CD4-positive, alpha-beta T cell treated with Interleukin-2 at 100 ng/mL for 4 hours (primary cell): ENCODE measurements around the gene CTNNA2.

Experiments
- DNase-seq: peaks from one replicate; pipeline ENCODE4 v3.0.0-alpha.2; 2020; ENCODE audit warnings: low spot score

The CTNNA2 gene

DNA sequence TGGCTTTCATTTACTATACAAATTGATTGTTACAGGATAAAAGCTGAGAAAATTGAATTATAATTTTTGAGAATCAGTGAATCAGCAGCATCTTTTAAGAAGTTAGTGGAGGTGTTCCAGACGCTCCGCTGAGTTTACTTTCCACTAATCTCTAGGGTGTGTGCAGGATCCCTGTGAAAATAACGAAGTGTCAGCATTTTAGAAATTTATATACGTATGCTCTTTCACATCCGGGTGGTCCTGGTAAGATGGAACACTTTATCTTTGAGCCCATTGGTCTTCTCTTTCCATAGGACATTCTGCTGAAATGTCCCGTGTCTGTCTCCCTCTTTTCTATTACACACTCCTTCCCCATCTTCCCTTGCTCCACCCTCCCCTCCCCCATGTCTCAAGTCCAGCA is 1060.3 kb downstream of the CTNNA2 start:
- no peak for DNase-seq

DNA sequence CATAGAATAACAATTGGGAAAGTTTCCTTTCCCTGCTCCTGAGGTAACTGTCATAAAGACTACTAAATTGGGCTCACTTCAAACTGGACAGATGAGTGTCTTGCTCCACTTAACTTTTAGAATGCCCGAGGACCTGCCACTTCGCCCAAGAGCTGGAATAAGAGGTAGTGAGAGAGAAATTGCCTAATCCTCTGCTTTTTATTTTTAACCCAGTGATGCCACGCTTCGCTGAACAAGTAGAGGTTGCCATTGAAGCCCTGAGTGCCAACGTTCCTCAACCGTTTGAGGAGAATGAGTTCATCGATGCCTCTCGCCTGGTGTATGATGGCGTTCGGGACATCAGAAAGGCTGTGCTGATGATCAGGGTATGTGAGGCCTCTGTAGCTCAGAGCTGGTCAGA is 1061.1 kb downstream of the CTNNA2 start:
- no peak for DNase-seq

DNA sequence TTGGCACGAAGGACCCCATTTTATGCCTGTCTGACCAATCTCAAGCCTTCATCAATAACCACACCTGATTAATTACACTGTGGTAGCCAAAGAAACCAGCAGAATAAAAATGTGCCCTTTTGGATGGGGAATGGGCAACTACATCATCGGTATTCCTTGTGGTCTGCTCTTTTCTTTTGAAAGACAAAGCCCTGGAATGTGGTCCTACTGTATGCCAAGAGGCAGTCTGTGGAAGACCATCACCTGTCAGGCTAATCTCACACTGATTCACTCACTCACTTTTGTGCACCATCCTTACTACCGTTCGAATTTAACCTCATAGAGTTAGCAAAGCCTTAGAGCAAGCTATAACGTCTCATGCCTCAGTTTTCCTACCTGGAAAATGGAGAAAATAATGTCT is 1066.9 kb downstream of the CTNNA2 start:
- no peak for DNase-seq

DNA sequence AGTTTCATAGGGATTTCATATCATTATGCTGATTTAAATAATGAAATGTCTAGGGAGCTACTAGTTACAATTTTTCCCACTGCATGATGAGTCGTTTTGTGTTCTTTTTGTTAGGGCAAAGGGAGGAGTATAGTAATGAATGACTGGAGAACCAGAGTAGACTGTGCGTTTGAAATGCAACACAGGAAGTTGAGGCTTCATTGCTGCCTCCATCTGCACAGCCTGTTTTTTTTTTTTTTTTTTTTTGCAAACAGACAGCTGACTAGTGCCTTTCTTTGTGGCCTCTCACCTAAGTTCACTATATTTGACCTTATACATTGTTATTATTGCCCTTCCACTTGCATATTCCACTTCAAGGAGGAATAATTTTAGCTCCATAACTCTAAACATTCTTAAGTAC is 1078.4 kb downstream of the CTNNA2 start:
- DNase-seq: no peak

DNA sequence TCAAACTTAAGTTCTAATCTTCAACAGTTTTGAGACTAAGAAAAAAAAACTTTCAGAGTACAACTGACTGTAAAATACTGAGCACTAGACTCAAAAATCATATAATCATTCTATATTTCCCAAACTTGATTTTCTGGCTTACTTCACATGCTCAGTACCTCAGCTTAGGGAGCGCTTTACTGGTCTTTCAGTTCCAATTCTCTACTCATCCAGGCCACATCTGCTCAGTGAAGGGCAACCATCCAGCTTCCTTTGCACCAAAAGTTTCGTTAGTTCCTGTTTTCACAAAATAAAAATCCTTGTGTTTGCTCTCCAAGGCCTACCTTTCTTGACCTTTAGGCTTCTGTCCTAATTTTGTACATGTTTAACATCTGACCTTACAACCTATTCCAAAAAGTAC is 1079.3 kb downstream of the CTNNA2 start:
- DNase-seq: no peak

DNA sequence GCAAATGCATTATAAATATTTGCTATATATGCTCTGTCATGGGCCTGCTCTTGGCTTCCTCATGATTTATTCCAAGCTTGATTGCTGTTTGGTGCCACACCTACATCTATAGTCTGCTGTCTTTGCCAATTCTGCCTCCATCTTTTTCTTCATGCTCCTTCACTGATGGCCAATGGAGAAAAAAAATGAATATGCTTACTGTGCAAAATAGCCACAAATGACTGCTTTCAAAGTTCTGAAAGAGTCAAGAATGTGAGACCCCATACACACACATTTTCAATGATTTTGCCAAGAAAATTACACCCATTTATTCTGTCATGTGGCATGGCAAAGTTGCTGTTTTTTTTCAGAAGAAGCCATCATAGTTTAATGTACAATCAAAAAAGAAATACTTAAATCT is 1097.3 kb downstream of the CTNNA2 start:
- no peak for DNase-seq

DNA sequence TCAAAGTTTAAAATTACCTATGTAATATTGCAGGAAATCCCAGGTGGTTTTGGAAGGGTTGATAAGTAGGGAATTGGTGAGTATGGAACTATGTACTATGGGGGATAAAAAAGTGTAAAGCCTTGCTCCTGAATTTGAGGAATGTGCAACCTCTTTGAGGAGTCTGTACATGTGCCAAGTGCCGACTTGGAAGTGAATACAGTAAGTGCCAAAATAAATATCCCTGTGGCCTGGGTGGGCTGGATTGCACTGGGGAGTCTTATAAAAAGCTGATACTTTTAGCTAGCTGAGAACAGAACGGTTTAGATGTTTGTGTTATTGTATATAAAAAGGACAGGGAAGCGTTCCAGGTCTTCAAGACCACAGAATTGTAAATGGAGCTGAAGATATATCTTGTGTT is 1108.8 kb downstream of the CTNNA2 start:
- no peak for DNase-seq

DNA sequence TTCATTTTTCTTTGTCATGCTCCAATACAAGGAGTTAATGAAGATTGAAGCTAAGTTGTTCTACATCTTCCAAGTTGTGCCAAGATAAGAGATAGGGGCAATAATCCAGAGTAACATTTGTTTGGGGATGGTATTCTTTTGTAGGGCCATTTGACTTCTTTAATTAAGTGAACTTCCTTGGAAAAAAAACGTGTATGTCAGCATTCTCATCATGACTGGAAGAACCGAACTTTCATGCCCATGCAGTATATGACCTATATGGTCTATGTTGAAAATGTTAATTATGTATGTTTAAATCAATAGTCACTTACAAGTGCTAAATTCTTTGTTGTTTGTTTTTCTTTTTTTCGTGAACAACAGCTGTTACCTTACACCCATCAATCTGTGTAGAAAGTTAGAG is 1111.2 kb downstream of the CTNNA2 start:
- DNase-seq: no peak

DNA sequence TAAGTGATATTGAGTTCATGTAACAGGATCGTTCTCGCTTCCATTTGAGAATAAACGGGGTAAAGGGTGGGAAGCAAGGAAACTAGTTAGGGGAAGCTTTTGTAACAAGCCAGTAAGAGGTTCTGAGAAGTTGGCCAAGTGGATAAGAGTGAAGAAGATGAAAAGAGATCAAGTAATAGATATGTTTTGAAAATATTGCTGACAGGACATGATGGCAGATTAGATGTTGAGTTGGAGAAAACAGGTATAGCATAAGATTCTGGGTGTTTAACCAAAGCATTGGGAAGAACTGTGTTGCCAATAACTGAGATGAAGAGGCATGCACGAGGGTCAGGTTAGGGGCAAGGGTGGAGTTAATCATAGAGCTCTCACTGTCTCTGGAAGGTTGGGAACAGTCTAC is 1121.7 kb downstream of the CTNNA2 start:
- DNase-seq: no peak

DNA sequence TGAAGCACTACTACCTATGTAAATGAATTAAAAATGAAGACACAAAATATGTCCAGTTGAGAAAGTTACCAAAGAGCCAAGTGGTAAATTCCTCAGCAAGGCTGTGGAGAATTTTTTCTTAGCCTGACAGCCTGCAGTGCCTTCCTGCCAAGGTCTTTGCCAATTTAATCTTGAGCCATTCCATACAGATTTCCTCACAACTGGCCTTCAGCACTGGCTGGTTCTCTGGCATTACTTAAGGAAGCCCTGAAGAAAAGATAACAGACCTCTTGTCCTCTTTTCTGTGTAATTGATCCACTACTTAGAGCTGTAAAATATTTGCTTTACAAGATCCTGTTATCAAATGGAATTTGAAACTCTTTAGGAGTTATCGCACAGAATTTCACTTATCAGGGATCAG is 1125.9 kb downstream of the CTNNA2 start:
- no peak for DNase-seq

DNA sequence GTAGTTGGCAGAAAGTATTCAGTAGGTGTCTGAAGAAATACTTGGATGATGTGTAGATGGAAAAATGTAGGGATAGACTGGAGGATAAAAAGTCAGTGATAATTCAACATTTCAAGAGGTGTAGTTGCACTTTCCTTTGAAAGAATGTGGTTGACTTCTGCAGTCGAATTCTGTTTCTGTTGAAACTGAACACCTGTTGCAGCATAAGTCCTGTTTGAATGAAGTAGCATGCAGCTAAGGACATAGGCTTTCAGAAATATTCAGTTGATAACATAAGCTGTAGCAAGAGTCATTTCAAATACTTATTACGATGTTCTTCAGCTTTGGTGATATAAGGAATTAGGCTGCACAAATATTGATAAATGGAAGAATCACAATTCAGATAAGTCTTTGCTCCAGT is 1129.6 kb downstream of the CTNNA2 start:
- DNase-seq: no peak

DNA sequence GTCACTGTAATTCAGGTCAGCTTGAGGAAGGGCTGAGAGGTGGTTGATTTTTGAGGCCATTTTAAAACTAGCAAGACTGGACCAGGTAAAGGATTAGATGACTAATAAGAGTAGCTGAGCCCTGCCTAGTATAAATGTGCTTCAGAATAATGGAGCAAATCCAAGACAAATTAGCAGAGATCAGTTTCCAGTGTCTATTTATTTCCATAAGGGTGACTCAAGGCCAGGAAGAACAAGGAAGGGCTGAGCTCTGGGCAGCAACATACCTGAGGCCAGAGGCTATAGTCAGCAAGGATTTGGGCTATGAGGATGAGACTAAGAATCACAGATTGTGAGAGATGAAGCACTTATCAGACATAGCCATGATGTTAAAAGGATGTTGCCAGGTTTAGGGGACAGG is 1130.7 kb downstream of the CTNNA2 start:
- DNase-seq: no peak

DNA sequence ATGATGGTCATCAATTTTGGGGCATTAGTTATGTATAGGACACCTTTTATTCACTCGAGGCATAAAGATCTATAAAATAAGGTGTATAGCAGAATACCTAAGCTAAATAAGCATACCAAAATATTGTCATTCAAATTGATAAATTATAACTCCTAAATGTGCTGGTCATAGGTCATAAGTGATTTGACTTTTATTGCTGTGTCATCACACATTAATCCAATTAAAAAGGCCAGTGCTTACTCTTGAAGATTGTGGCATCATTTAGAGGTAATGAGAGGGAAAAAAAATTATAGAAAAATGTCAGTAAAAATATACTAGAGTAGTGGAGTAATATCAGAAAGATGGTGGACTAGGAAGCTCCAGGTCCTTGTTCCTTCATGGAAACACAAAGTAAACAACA is 1138.6 kb downstream of the CTNNA2 start:
- no peak for DNase-seq

DNA sequence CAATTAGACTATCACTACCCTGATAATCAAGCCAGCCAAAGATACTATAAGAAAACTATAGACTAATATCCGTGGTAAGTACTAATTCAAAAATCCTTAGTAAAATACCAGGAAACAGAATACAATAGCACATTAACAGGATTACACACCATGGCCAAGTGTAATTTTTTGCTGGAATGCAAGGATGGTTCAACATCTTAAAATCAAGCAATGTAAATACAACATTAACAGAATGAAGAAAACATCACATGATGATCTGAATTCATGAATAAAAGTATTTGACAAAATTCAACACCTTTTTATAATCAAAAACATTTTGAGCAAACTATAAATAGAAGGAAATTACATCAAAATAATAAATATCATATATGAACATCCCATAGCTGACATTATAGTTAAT is 1142.4 kb downstream of the CTNNA2 start:
- DNase-seq: no peak

DNA sequence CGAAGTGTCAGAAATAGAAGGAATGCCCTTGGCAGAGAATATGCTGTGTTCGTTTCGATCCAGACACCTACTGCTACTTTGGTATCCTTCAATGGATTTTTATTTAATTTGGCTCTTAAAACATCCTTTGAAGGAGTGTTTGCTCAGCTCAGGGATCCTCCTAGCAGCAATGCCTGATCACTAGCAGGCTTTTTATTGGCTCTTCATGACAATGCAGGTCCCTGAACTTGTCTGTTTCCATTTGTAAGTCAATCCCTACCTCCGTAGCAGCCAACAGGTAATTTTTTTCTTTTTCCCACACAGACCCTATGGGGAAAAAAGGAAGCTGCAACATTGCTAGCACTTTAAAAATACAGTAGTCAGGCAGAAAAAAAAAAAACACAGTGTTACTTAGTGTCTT is 1157.9 kb downstream of the CTNNA2 start:
- no peak for DNase-seq

DNA sequence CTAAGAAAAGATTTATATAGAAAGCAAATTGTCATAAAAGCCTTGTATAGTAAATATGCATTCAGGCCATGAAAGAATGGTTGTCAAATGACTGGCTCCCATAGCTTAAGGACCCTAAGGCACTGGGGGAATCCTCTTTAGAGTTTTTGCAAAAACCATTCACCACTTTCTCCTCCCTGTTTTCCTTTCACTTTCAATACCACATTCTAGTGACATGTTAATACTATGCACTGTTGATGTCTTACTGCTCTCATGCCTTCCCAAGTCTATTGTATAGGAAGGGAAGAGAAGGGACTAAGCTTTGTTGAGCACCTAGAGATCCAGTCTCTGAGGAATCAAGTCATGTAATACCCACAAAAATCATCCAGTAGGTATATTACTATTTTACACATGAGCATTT is 1174.7 kb downstream of the CTNNA2 start:
- DNase-seq: no peak

DNA sequence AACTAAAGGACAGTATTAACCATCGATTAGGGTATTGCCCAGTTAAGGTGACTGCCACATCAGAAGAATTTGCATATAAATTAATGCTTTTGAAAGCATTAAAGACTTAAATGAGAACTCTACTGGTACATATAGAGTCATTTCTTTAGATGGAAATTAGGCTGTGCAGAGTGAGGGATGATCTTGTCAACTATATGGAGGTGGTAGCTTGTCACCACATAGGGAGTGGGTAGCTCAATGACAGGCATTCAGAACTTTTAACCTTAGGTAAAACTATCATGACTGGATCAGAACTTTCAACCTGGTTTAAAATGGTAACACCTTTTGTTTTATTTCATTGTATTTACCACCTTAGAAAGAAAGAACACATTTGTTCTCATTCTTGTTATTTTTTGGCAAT is 1176.3 kb downstream of the CTNNA2 start:
- DNase-seq: no peak
